T-helper 9 cell (primary cell): ENCODE data around the gene GBA3.

Source experiments
- DNase-seq: peaks from one replicate; pipeline ENCODE4 v3.0.0-alpha.2; 2020

The GBA3 gene

DNA sequence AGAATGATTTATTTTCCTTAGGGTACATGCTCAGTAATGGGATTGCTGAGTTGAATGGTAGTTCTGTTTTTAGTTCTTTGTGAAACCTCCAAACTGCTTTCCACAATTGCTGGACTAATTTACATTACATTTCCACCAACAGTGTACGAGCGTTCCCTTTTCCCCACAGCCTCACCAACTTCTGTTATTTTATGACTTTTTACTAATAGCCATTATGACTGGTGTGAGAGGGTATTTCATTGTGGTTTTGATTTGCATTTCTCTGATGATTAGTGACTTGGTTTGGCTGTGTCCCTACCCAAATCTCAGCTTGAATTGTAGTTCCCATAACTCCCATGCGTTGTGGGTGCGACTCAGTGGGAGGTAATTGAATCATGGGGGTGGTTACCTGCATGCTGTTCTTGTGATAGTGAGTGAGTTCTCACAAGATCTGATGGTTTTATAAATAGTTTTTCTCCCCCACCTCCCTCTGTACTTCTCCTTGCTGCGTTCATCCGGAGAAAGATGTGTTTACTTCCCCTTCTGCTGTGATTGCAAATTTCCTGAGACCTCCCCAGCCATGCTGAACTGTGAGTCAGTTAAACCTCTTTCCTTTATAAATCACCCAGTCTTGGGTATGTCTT is 95.1 kb downstream of the GBA3 start:
- DNase-seq: no peak

DNA sequence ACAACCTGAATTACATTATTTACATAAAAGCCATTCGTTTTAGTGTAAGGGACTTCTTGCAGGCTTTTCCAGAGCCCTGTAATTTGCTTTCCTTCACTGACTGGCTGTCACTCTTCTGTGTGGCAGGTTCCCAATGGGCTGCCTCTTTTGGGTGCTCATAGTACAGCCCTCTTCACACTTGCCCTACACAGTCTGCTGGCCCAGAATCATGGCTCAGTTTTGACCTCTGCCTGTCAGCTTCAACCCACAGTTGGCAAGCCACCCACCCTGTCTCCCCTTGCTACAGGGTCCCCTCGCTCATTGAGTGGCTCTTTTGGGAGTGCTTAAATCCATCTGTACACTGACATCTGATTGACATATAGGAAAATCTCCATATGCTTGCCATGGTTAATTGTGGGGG is 97.9 kb downstream of the GBA3 start:
- DNase-seq: no peak

DNA sequence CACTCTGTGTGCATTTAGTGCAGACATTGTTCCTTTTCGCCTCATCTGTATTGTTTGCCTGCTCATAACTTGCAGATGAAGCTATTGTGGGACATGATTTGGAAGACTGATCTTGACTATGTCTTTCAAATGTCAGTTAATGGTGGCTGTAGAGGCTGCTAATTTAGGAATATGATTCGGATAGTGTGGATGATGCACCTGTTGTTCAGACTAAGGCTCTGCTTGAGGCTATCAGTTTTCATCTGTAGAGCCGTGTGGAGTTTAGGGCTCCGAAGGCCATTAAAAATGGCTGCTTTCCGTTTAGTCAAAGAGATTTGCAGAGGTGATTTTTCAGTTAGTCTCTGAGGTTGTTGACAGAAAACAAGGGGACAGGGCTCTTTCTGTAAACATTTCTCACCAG is 102.0 kb downstream of the GBA3 start:
- no peak for DNase-seq

DNA sequence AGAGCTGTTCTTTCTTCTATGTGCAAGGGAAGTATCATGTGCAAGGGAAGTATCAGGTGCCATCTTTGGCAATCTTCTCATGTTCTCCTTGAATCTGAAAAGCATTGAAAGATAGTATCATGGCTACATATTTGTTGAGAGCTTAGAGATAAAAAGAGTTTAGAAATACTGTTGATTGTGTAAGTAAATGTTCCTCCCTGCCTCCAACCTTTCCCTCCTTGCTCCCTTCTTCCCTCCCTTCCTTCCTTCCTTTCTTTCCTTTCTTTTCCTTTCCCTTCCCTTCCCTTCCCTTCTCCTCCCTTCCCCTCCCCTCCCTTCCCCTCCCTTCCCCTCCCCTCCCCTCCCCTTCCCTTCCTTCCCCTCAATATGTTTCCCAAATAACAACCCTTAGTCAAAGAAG is 108.7 kb downstream of the GBA3 start:
- no peak for DNase-seq

DNA sequence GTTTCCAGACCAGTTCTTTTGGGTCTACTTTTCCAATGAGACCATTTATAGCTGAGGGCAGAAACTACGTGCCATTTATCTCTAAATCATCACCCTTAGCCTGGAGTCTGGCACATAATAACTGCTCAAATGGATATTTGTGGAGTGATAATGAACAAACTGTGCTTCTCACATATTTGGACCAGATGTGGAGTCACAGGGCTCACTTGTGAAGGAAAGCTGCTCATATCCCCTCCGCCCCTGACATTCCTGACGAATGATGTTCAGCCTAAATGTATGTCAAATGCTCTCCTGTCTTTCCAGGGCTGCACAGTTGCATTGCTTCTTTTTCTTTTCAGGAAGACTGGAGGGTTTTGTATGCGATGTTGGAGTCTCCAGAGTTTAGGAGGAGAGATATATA is 110.1 kb downstream of the GBA3 start:
- no peak for DNase-seq

DNA sequence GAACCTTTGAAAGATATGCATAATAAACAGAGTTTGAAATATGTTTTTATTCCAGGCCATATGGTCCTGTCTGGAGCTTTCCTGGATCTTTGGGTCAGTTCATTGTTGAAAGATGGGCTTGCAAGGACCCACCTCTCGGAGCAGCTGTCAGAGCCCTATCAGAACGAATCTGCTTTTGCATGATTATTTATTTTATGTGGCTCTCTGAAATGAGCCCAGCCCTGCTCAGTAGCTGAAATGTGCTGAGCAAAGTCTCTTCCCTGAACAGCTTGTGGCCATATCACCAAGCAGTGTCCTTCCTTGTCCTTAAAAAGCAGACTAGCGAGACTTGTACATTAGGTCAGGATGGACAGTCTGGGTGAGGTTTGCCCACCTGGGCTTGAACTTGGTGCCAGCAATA is 110.8 kb downstream of the GBA3 start:
- no peak for DNase-seq

DNA sequence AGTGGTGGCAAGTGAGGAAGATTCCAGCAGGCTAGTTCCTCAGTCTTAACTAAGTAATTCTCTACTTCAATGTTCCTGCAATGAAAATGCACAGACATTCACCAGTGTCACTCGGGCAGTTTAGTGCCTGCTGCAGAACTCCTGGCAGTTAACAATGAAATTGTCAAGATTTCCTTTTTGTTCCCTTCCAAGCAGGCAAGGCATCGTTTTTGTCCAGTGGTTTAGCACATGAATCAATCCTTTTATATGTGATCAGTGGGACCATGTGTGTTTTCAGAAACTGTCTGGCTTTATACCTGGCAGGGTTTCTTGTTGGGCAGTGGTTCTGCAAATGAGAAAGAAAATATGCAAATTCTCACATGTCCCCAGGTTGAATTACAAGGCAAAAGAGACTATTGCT is 122.2 kb downstream of the GBA3 start:
- DNase-seq: no peak

DNA sequence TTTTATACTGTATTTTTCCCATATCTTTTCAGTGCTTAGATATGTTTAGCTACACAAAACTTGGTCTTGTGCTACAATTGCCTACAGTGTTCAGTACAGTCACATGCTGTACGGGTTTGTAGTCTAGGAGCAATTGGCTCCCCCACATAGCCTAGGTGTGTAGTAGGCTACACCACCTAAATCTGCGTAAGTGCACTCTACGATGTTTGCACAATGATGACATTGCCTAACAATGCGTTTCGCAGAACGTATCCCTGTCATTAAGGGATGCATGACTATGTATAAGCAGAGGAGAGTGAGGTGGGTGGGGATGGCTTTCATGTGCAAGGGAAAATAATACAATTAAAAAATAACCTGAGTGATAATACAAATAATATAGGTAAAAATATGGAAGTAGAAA is 131.4 kb downstream of the GBA3 start:
- DNase-seq: no peak

DNA sequence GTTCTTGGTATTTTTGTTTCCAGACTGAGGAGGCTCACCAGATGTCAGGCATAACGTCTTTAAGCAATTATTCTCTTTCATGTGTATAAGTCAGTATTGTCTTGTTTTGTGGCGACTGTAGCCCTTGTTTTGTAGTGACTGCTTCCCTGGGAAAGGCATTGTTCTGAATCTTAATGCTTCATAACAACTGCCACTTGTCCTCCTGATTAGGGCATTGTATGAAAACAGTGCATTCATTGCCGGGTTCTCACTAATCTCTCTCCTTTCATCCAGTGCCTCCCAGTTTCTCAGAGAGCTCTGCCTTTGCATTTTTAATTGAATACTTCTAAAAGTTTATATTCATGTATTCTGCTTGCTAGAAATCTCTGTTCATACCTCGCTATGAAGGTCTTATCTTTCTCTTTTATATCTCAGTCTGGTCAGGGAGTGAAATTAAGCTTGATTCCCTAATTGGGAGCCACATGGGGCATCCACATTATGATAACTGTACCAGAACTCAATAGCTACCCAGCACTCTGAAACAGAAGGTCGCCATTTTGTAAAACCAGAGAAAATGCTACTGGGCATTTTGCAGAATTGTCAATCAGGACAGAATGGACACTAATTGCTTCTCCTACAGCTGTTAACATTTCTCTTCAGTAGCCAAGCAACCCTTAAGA is 149.8 kb downstream of the GBA3 start:
- no peak for DNase-seq

DNA sequence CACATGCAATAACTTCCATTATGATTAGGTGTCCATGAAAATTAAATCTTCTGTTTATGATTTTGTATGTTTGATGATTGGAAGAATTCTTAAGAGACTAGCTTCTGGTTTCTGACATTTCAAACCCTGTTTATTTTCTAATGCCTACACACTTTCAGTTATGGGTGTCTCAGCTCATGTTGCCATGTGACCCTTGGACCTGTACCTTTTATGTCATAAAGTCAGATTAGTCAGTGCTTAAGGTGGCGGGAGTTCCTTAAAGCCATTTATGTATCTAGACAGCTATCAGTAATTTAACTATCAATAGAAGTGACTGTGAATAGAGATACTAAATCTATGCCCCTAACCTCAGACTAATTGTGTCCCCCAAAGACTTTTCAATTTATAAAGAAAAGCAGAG is 155.6 kb downstream of the GBA3 start:
- no peak for DNase-seq

DNA sequence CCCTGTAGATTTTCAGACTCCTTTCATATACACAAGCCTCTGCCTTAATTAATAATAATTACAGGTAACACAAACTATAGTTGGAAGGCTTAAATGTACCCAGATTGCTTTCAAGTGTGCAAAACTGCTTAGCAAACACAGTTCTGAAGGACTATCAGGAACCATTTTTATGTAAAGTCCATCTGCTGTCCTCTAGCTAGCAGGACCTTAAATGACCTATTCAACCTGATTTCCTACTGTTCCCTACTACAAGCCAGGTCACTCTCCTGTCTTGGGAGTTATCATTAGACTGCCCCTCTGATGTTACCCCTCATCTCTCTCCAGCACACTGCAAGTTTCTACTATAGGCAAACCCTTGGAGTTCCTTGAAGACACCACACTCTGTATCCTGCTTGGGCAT is 157.3 kb downstream of the GBA3 start:
- DNase-seq: no peak

DNA sequence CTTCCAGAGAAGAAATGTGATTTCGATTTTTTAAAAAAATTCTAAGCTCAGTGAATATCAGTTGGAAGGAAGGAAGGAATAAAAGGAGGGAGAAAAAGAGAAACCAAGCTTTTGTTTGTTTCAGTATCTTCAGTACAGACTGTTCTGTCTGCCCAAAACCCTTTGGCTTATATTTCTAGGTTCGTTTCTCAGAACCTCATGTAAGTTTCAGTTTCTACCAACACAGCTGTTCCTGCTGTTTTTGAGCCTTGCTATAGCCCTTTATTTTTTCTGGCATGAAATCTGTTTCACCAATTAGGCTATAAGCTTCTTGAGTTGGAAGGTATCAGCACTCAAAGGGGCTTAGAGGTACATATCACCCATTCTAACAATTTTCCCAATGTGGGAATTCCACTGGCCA is 157.9 kb downstream of the GBA3 start:
- DNase-seq: no peak

DNA sequence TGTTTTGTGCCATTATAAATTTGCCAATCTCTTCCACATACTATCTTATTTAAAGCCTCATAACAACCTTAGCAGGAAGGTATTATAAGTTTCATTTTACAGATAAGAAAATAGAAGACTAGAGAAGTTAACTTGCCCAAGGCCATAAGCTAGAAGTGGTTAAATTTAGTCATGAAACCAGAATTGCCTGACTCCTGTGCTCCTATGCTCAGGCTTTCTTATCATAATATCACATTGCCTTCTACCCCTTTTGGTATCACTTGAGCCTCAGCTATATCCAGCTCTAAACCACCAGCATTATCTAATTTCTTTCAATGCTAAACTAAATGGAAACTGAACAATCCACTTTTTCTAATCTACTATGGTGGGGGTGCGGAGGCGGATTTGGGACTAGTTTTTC is 164.7 kb downstream of the GBA3 start:
- no peak for DNase-seq

DNA sequence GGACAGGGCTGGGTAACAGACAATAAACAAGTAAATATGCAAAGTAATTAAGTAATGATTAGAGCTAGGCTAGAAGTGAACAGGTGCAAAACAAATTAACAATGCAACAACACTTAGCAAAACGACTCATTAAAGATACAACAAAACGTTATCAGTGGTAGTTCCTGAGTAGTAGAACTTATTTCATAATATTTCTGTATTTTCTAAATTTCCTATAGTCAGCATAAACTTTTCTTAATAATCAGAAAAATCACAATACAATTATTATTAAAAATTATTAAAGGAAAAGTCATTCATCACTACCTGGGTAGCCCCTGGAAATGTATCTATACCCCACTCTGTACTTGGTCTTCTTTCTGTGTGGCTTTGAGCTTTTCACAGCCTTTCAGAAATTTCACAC is 166.6 kb downstream of the GBA3 start:
- no peak for DNase-seq
